Stomach smooth muscle (tissue), 2 donors: ENCODE data around the gene ACAP1.
A peak's percentile ranks its signal among the peaks of the same experiment; 100 is the strongest.
"Not testable (repeated sequence)": the region's sequence is repeated elsewhere in the genome, so short reads cannot be mapped to it uniquely, and the experiment has no call there.

Experiments used
- H3K27ac ChIP-seq: one replicate; pipeline ENCODE4 v1.7.0; 2013; ENCODE audit warnings: mild to moderate bottlenecking, low read length, inconsistent platforms
- H3K27me3 ChIP-seq, 2 donors: one replicate each; pipeline ENCODE4 v1.7.0; 2013; ENCODE audit warnings: low read length in 2 of 2; ENCODE audit not compliant: insufficient read depth in 2 of 2, control insufficient read depth in 1 of 2
- H3K36me3 ChIP-seq, 2 donors: one replicate each; pipeline ENCODE4 v1.7.0; 2013; ENCODE audit warnings: low read length in 2 of 2; ENCODE audit not compliant: control insufficient read depth in 2 of 2, insufficient read depth in 2 of 2
- H3K4me1 ChIP-seq: one replicate; pipeline ENCODE4 v1.7.0; 2013; ENCODE audit warnings: low read length; ENCODE audit not compliant: control insufficient read depth, insufficient read depth
- H3K4me3 ChIP-seq, 2 donors: one replicate each; pipeline ENCODE4 v1.7.0; 2013; ENCODE audit warnings: low read length in 2 of 2
- H3K9ac ChIP-seq, 2 donors: one replicate each; pipeline ENCODE4 v1.7.0; 2013; ENCODE audit warnings: low read length in 2 of 2, mild to moderate bottlenecking in 1 of 2
- H3K9me3 ChIP-seq, 2 donors: one replicate each; pipeline ENCODE4 v1.7.0; 2013; ENCODE audit warnings: low read length in 2 of 2; ENCODE audit not compliant: control insufficient read depth in 2 of 2
- donor health status: healthy.
- donor health status: Pancreatic carcinoma.

Gene ACAP1

DNA sequence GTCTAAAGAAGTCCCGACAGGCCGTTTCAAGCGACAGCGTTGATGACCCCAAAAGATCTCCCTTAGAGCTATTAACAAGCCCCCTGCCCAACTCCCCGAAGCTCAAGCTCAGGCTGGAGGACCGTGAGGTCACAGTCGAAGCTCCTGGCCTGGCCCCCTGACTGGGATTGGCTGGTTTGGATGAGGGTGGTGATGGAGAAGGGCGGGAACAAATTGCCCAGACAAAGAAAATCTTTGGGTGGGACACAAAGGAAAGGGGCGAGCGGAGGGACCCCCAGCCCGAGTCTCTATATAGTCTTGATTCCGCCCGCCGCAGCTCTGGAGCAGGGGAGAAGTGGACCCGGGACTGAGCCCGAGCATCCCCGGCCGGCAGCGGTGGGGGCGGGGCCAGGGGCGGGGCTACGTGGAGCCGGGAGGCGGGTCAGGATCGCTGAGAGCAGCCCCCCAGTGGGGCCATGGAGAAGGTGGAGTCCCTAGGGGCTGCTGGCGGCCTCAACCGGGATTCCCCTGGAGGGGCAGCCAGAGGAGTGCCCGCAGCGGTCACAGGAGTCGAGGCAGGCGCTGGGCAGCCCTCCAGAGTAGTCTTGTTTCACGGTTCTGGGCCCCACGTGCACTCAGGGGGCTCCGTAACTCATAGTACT, 6.2 kb upstream of the ACAP1 start:
- H3K27me3 ChIP-seq: peaks cover 3 to 4% of the 10 kb centered on the region in 2 donors
- peak overlapping the region; percentile 85 for H3K27ac ChIP-seq
- peak overlapping the region; percentile 82 to 86 for H3K9ac ChIP-seq
- no peaks in the 10 kb centered on the region for H3K9me3 ChIP-seq
- H3K4me1 ChIP-seq: peaks cover 23% of the 10 kb centered on the region
- H3K4me3 ChIP-seq: peak overlapping the region; percentile 96 to 100
- H3K36me3 ChIP-seq: peaks cover 4 to 8% of the 10 kb centered on the region in 2 donors

DNA sequence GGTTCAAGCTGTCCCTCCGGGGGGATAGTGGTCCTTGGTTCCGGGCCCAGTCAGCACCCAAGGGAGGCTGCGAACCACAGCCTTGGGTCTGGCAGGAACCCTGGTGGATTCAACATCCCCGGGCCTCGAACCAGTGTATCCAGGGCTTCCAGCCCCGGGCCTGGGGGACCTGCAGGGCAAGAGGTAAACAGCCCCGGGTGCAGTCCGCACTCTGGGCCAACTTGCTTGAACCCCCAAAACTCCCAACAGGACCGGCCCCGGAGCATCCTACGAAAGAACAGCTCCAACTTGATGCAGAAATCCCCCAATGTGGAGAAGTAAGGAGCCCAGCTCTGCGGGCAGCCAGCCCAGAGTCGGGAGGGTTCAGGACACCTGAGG, 5.7 kb upstream of the ACAP1 start:
- peaks cover 3% of the 10 kb centered on the region in 2 donors for H3K36me3 ChIP-seq
- peaks cover 6 to 7% of the 10 kb centered on the region in 2 donors for H3K27me3 ChIP-seq
- no peaks in the 10 kb centered on the region for H3K9me3 ChIP-seq
- H3K4me1 ChIP-seq: peaks cover 23% of the 10 kb centered on the region
- peak overlapping the region; percentile 85 for H3K27ac ChIP-seq
- peak overlapping the region; percentile 96 to 100 for H3K4me3 ChIP-seq
- peak overlapping the region; percentile 47 to 86 for H3K9ac ChIP-seq

DNA sequence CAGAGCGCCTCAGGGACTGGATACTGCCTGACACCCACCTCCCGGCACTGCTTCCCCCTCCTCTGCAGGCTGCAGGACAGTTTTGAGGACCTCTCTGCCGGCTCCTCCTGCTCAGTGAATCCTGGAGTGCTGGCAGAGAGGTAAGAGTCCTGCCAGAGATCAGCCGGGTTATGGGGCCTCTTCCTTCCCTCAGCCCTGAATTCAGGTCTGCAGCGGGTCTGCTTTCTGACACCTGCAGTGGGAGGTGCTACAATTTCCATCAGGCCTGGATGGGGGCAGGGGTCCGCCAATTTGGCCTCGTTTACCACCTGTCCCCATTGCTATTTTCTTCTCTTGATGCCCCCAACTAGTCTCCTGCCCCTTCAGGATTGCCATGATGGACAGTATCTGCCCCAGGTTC, 4.2 kb upstream of the ACAP1 start:
- H3K36me3 ChIP-seq: no peaks in the 10 kb centered on the region
- no peak overlapping the region for H3K27ac ChIP-seq
- H3K9ac ChIP-seq: no peak overlapping the region
- no peaks in the 10 kb centered on the region for H3K9me3 ChIP-seq
- peaks cover 10 to 11% of the 10 kb centered on the region in 2 donors for H3K27me3 ChIP-seq
- H3K4me1 ChIP-seq: peaks cover 23% of the 10 kb centered on the region
- H3K4me3 ChIP-seq: no peak overlapping the region

DNA sequence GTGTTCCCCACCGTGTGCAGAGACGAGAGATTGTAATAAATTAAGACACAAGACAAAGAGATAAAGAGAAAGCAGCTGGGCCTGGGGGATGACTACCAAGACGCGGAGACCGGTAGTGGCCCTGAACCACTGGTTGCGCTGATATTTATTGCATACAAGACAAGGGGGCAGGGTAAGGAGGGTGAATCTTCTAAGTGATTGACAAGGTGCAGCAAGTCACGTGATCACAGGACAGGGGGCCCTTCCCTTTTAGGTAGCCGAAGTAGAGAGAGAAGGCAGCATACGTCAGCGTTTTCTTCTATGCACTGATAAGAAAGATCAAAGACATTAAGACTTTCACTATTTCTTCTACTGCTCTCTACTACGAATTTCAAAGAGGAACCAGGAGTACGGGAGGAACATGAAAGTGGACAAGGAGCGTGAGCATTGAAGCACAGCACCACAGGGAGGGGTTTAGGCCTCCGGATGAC, 3.7 kb upstream of the ACAP1 start:
- H3K36me3 ChIP-seq, H3K4me3 ChIP-seq, H3K9me3 ChIP-seq, H3K27ac ChIP-seq, H3K9ac ChIP-seq: not testable (repeated sequence)
- H3K27me3 ChIP-seq: peaks cover 11 to 12% of the 10 kb centered on the region in 2 donors
- peaks cover 22% of the 10 kb centered on the region for H3K4me1 ChIP-seq

DNA sequence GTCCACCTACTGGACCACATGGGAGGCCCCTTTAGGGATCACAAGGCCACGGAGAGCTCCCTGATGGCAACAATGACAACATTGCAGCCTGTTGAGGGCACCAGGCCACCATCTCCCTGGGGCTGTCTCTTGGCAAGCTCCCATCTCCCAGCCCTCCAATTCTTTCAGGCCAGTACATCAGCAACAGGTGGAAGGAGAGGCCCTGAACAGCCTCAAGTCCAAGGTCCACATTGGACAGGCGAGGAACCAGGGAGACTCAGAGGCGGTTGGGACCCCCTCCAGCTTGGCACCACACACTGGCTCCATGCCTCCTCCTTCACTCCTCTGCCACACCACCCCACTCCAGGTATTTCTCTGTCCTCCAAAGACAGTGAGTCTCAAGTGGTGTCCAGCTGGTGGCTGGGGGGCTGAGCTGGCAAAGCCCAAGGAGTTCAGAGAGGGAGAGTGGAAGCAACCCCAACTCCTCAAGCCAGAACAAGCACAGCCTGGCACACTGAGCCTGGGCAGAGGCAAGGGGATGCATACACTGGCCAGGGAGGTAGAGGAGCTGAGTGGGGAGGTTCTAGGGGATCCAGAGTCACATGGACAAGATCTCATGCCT, 1.3 kb upstream of the ACAP1 start:
- no peak overlapping the region for H3K4me3 ChIP-seq
- no peak overlapping the region for H3K27ac ChIP-seq
- H3K27me3 ChIP-seq: peaks cover 11 to 12% of the 10 kb centered on the region in 2 donors
- H3K36me3 ChIP-seq: no peaks in the 10 kb centered on the region
- H3K9ac ChIP-seq: no peak overlapping the region
- no peaks in the 10 kb centered on the region for H3K9me3 ChIP-seq
- H3K4me1 ChIP-seq: peaks cover 7% of the 10 kb centered on the region

DNA sequence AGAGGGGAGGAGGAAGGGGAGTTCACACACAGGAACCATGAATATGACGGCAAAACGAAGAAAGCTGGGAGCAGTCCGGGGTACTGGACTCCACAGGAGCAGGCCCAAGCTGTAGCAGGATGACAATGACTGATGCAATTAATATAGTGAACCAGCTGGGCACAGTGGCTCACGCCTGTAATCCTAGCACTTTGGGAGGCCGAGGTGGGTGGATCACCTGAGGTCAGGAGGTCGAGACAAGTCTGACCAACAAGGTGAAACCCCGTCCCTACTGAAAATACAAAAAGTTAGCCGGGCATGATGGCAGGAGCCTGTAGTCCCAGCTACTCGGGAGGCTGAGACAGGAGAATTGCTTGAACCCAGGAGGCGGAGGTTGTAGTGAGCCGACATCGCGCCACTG, 564 bp upstream of the ACAP1 start:
- not testable (repeated sequence) for H3K36me3 ChIP-seq, H3K4me3 ChIP-seq, H3K4me1 ChIP-seq, H3K27ac ChIP-seq, H3K9ac ChIP-seq, H3K9me3 ChIP-seq
- peaks cover 11 to 12% of the 10 kb centered on the region in 2 donors for H3K27me3 ChIP-seq

DNA sequence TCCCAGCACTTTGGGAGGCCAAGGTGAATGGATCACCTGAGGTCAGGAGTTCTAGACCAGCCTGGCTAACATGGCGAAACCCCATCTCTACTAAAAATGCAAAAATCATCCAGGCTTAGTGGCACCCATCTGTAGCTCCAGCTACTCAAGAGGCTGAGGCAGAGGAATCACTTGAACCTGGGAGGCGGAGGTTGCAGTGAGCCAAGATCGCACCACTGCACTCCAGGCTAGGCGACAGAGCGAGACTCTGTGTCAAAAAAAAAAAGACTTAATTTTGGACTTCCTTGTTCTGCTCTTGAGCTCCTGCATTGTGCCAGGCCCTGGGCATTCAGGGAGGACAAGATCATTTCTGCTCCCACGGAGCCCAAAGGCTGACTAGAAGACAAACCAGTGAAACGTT, 1.3 kb downstream of the ACAP1 start:
- not testable (repeated sequence) for H3K4me3 ChIP-seq, H3K9ac ChIP-seq, H3K36me3 ChIP-seq, H3K4me1 ChIP-seq, H3K27ac ChIP-seq, H3K9me3 ChIP-seq
- H3K27me3 ChIP-seq: peaks cover 15 to 20% of the 10 kb centered on the region in 2 donors

DNA sequence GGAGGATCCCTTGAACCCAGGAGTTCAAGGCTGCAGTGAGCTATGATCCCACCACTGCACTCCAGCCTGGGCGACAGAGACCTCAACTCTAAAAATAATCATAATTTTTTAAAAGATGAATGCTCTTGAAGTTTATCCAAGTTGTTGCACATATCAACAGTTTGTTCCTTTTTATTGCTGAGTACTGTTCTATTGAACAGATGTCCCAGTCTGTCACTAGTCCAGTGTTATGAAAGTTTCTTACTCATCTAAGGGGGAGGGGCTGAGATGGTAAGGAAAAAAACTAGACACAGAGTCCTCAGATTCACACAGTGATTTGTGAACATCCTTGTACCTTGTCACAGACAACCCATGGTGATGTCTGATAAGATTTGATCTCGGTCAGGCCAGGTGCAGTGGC, 3.9 kb downstream of the ACAP1 start:
- Histone ChIP-seq H3K4me3 (no peak overlapping the region), H3K27me3 (peaks cover 14 to 27% of the 10 kb centered on the region in 2 donors), H3K36me3 (no peaks in the 10 kb centered on the region), H3K27ac (no peak overlapping the region), H3K4me1 (no peaks in the 10 kb centered on the region), H3K9ac (no peak overlapping the region), H3K9me3 (no peaks in the 10 kb centered on the region)

DNA sequence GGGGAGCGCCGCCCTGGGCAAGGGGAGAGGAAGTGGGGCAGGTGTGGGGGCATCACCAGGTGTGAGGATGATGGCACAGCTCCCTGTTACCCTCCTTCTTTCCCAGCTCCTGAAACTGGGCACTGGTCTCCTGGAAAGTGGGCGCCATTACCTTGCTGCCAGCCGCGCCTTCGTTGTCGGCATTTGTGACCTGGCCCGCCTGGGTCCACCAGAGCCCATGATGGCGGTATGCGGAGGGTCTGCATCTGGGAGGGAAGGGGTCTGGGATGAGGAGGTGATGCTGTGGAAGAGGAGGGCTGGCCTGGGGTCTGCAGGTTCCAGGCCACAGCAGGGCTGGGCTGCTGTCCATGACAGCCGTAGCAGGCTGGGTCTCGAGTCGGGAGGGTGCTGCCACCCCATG, 5.5 kb downstream of the ACAP1 start:
- H3K4me1 ChIP-seq: no peaks in the 10 kb centered on the region
- no peak overlapping the region for H3K4me3 ChIP-seq
- no peaks in the 10 kb centered on the region for H3K36me3 ChIP-seq
- no peak overlapping the region for H3K9ac ChIP-seq
- H3K9me3 ChIP-seq: no peaks in the 10 kb centered on the region
- no peak overlapping the region for H3K27ac ChIP-seq
- peaks cover 10 to 23% of the 10 kb centered on the region in 2 donors for H3K27me3 ChIP-seq

DNA sequence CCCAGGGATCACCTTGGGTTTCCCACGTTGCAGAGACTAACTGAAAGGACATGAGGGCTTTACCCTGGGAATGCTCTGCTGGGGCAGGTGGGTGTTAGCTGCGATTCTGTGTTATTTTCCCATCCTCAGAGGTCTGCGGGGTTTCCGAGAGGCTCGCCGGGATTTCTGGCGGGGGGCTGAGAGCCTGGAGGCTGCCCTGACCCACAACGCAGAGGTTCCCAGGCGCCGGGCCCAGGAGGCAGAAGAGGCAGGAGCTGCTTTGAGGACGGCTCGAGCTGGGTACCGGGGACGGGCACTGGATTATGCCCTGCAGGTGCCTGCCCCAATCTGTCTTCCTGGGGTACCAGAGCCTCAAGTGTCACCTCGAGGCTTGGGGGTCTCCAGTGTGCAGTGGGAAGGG, 6.9 kb downstream of the ACAP1 start:
- Histone ChIP-seq H3K9me3 (no peaks in the 10 kb centered on the region), H3K27ac (no peak overlapping the region), H3K27me3 (peaks cover 7 to 18% of the 10 kb centered on the region in 2 donors), H3K4me3 (no peak overlapping the region), H3K9ac (no peak overlapping the region), H3K36me3 (no peaks in the 10 kb centered on the region), H3K4me1 (no peaks in the 10 kb centered on the region)
